ENCODE results near the gene TRAF1. TPM values are rescaled to one million over a fixed set of nuclear protein-coding genes. Genes with fewer than 3 reads are reported as not detected.
"Not testable (repeated sequence)": the region's sequence is repeated elsewhere in the genome, so short reads cannot be mapped to it uniquely, and the experiment has no call there.

Gene TRAF1, protein sequence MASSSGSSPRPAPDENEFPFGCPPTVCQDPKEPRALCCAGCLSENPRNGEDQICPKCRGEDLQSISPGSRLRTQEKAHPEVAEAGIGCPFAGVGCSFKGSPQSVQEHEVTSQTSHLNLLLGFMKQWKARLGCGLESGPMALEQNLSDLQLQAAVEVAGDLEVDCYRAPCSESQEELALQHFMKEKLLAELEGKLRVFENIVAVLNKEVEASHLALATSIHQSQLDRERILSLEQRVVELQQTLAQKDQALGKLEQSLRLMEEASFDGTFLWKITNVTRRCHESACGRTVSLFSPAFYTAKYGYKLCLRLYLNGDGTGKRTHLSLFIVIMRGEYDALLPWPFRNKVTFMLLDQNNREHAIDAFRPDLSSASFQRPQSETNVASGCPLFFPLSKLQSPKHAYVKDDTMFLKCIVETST
- total RNA-seq, result 1 to 10 TPM; 5.7 to 7.8 (median 6.6) TPM

DNA sequence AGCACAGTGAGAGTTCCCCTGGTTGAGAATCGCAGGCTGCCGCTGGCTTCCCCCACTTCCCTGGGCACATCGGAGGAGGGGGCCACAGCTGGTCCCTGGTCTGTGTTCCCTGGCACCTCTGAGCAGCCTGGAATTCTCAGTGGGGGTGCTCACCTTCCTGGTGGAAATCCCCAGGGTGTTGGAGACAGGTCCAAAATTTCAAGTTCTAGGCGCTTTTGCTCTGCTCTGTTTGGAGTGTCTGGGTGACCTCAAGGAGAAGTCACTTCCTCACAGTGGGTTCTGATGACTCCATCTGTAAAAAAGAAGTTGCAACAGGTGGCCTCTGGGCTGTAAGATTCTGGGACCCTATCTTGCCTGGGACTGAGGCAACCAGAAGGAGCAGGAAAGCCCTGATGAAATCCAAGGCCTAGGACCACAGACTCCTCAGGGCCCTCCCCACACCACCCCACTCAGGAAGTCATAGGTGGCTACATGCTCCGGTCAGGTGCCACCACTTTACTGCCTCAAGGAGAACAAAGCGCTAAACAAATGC is at the start of gene TRAF1:
Gene TRAF1, minus strand, starts transcription at position 400 of the 532 bp plus-strand sequence. CDS start 721 bp downstream, outside the sequence.
- Histone ChIP-seq H3K27me3 (no peaks in the 10 kb centered on the region), H3K4me1 (peaks cover 13 to 20% of the 10 kb centered on the region in 2 donors), H3K27ac (peak within 1 kb of the TSS; percentile 53 to 62 (median 58)), H3K36me3 (no peaks in the 10 kb centered on the region), H3K9me3 (no peaks in the 10 kb centered on the region), H3K4me3 (replicated peaks in 1 of 3) (no peak within 1 kb of the TSS)
- TF ChIP-seq, protein P1, sequence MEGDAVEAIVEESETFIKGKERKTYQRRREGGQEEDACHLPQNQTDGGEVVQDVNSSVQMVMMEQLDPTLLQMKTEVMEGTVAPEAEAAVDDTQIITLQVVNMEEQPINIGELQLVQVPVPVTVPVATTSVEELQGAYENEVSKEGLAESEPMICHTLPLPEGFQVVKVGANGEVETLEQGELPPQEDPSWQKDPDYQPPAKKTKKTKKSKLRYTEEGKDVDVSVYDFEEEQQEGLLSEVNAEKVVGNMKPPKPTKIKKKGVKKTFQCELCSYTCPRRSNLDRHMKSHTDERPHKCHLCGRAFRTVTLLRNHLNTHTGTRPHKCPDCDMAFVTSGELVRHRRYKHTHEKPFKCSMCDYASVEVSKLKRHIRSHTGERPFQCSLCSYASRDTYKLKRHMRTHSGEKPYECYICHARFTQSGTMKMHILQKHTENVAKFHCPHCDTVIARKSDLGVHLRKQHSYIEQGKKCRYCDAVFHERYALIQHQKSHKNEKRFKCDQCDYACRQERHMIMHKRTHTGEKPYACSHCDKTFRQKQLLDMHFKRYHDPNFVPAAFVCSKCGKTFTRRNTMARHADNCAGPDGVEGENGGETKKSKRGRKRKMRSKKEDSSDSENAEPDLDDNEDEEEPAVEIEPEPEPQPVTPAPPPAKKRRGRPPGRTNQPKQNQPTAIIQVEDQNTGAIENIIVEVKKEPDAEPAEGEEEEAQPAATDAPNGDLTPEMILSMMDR (IDR thresholded peaks at IDR 0.05), result no peak
- TF ChIP-seq POLR2A (IDR thresholded peaks at IDR 0.05), result no peak
- WGBS, 2 donors, result 70 to 79% methylated on average over 5 of the region's 6 CpGs
- intact Hi-C loops (cut with DNase I), result loop anchor here (5.0 kb wide), 1 partner anchor 54 kb away; no protein-coding TSS in a partner anchor
- no peak for DNase-seq

DNA sequence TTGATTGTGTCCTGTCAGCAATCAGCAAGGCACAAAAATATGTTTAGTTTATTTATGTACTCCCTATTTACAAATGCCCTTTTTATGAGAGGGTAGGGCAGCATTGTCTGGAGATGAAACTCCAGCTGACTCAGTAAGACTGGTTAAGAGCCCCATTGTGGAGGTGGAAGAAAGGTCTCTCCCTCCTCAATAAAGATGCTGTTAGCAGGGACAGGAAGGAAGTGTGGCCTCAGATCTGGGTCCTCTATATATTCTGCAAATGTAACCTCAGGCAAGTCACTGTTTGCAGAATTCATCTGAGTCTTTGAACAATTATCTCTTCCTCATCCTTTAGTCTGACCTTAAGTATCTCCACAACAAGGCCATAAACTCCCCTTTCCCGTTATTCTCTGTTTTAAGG is 48.3 kb upstream of the TRAF1 start:
- 86 to 92% methylated on average over 1 of the region's 1 CpG for WGBS, 2 donors
- Histone ChIP-seq H3K36me3 (no peaks in the 10 kb centered on the region), H3K4me3 (replicated peaks in 1 of 3) (no peak overlapping the region), H3K4me1 (peaks cover 7 to 12% of the 10 kb centered on the region in 2 donors), H3K9me3 (no peaks in the 10 kb centered on the region), H3K27me3 (no peaks in the 10 kb centered on the region), H3K27ac (no peak overlapping the region)
- no peak for DNase-seq
- TF ChIP-seq, protein P1 (IDR thresholded peaks at IDR 0.05), result no peak
- TF ChIP-seq POLR2A (IDR thresholded peaks at IDR 0.05), result no peak
- intact Hi-C loops (cut with DNase I), result no loop called here

DNA sequence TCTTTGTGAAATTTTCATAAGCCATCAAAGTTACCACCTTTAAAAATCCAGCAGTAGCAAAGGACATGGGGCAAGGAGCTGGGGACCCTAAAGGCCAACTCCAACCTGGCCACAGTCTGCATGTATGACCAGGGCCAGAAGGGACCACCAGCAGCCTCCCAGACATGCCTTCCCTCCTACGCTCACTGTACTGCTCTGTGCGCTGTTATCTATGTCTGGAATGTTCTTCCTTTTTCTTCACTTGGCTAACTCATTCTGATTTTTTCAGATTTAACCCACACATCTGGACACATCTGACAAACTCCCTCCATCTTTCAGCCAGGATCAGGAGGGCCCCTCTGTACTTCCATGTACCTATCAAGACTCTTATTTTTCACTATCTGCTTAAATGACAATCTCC is 47.6 kb upstream of the TRAF1 start:
- Histone ChIP-seq H3K36me3 (no peaks in the 10 kb centered on the region), H3K9me3 (no peaks in the 10 kb centered on the region), H3K4me3 (replicated peaks in 1 of 3) (no peak overlapping the region), H3K4me1 (peaks cover 7 to 12% of the 10 kb centered on the region in 2 donors), H3K27me3 (no peaks in the 10 kb centered on the region), H3K27ac (no peak overlapping the region)
- 90 to 97% methylated on average over 2 of the region's 2 CpGs for WGBS, 2 donors
- no peak for DNase-seq
- intact Hi-C loops (cut with DNase I), result no loop called here
- TF ChIP-seq POLR2A (IDR thresholded peaks at IDR 0.05), result no peak
- TF ChIP-seq, protein P1 (IDR thresholded peaks at IDR 0.05), result no peak

DNA sequence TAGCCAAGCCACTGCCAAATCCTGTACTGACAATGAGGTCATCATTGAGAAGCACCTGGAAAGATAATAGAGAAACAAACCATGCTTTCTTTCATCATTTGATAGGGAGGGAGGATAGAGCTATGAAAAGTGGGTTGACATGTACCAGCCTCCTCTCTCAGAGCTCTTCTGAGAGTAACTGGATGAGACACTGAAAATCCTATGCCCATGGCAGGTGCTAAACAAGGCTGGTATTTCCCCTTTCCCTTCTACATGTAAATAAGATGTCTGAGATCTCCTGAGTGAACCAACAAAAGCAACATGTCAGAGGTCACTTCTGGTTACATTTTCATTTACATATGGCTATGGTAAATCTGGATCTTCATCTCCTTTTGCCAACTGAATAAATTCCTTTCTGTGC is 45.3 kb upstream of the TRAF1 start:
- no peak overlapping the region for H3K4me3 ChIP-seq (replicated peaks in 1 of 3)
- intact Hi-C loops (cut with DNase I), result no loop called here
- H3K27ac ChIP-seq, result no peak overlapping the region
- no peak for DNase-seq
- no peaks in the 10 kb centered on the region for H3K4me1 ChIP-seq
- no peaks in the 10 kb centered on the region for H3K9me3 ChIP-seq
- H3K27me3 ChIP-seq, result no peaks in the 10 kb centered on the region
- TF ChIP-seq POLR2A (IDR thresholded peaks at IDR 0.05), result no peak
- TF ChIP-seq, protein P1 (IDR thresholded peaks at IDR 0.05), result no peak
- H3K36me3 ChIP-seq, result no peaks in the 10 kb centered on the region

DNA sequence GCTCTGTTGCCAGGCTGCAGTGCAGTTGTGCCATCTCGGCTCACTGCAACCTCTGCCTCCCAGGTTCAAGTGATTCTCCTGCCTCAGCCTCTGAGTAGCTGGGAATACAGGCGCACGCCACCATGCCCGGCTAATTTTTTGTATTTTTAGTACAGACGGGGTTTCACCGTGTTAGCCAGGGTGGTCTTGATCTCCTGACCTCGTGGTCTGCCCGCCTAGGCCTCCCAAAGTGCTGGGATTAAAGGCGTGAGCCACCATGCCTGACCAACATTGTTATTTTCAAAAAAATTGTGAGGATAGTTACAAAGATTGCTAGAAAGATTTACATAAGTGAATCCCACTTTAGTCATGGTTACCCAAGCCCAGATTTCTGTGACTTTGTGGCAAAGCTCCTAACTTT is 44.9 kb upstream of the TRAF1 start:
- H3K4me3 ChIP-seq (replicated peaks in 1 of 3); H3K4me1 ChIP-seq; H3K36me3 ChIP-seq; H3K27ac ChIP-seq; DNase-seq; H3K27me3 ChIP-seq; intact Hi-C loops (cut with DNase I); H3K9me3 ChIP-seq: not testable (repeated sequence)
- WGBS, 2 donors, result 96 to 97% methylated on average over 9 of the region's 9 CpGs
